ENCODE measurements around the gene MAP6.

MAP6 gene

GRCh38 chr11:75565916-75566762, 102.7 kb downstream of the MAP6 start:
- DNase-seq: no peak

DNA sequence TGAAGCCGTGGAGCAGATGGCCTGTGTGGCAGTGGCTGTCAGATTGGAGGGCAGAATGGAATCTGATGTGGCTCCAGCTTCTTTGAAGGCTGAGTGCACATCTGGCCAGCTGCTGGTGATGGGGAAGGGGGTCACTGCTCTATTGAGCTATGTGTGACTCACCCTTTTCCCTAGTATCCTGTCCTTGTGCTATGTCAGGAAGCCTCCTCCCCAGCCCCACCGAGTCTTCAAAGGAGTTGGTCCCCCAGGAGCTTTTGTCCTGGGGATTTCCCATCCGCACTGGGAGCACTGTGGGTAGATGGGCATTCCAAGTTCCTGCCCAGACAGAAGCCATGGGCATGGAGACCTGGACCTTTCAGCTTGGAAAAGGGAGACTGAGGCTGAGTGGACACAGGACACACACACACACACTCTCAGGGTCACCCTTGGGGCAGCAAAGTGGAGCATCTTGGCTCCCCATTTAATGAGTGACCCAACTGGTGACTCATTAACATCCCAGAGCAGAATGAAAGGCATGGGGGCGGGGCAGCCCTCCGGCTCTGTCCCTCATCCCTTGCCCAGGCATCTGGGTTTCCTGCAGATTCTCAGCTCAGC, 103.5 kb downstream of the MAP6 start:
- DNase-seq: no peak

GRCh38 chr11:75563978-75564552, 104.8 kb downstream of the MAP6 start:
- DNase-seq: no peak

DNA sequence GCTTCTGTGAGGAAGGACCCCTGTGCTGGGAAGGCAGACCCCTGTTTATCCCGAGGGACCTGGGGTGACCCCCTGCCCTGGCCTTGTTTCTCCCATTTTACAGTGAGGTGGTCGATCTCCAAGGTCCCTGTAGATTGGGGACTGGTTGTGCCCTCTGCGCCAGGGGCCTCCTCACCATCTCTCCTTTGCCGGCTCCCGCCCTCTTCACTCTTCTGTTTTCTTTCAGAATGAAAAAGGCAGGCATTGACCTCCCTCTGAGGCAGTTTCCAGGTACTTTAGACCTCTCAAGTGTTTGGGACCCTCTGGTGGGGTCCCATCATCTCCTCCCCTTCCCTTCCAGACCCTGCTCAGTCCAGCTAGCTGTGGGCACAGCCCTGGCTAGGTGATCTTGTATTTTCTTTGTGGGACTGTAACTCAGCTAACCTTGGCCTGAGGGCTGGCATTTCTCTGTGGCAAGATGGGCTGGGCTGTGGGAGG, 105.3 kb downstream of the MAP6 start:
- DNase-seq: no peak

DNA sequence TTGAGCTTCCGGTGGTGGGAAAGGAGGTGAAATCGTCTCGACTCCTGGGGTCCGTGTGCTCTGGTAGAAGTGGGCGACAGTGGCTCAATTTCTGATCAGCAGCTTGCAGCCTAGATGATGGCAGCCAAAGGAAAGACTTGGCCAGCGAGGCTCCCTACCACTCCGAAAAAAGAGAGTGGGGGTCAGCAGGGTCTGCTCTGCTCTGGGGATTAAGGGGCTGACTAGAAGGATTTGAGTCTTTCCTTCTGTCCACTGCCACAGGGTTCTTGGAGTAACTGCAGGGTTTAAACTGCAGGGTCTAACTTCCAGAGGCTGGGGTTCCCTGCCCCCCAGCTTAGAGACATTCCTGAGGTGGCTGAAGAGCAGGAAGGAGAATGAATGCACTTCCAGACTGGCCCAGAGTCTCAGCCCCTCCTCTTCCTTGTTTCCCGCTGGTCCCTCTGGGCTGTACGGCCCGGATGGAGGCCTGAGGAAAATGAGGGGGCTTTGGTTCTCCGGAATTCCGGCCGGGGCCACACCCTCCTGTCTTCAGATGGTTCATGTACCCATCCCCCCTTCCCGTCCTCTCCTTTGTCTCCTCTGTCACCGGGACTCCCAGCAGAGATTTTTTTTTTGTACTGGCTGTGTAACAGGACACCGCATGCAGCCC, 105.9 kb downstream of the MAP6 start:
- no peak for DNase-seq

DNA sequence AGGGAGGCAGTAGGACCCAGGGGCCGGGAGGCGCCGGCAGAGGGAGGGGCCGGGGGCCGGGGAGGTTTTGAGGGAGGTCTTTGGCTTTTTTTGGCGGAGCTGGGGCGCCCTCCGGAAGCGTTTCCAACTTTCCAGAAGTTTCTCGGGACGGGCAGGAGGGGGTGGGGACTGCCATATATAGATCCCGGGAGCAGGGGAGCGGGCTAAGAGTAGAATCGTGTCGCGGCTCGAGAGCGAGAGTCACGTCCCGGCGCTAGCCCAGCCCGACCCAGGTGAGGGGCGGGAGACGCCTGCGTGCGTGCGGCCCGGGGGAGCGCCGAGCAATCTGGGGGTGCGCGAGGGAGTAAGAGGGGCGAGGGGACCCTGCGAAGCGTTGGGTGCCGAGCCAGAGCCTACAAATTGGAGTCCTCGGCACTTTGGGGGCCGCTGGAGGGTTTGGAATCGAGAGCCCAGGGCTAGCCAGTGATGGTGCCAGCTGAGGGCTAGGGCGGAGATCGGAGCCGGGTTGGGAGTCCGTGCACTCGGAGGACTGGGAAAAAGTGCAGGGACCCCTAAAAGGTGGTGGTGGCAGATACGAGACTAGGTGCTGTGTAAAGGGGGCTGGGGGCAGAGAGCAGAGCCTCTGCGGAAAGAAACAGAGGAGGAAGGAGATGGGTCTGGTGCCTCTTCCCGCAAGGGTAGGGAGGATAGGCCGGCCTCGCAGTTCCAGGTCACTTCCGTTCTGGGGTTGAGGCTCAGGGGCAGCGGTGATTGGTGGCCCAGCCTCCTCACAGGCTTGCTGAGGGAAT, 106.6 kb downstream of the MAP6 start, which contains the start of gene SERPINH1:
Gene SERPINH1, plus strand, starts transcription at position 206 of the 788 bp plus-strand sequence. CDS start 4,097 bp downstream, outside the sequence.
- DNase-seq: peak; percentile 54

GRCh38 chr11:75561426-75562047, 107.3 kb downstream of the MAP6 start:
- no peak for DNase-seq

DNA sequence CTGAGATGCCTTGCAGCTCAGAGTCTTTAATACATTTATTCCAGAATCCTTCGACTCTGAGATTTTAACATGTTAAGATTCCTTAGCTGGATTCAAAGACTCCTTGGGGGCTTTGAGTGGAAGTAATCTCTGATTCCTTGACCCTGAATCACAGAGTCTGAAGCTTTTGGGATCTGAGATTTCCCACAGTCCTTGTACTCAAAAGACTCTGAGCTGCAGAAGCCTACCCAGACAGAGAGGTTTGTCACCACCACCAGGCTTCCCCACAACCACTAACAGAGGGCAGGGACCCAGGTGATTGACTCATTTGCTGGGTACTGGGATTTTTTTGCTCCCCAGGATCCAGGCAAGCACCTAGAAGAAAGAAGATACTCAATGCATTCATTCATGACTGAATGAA, 108.2 kb downstream of the MAP6 start:
- DNase-seq: no peak

- no peak for DNase-seq
Observed at GRCh38 chr11:75558939-75559843, 109.6 kb downstream of the MAP6 start.

DNA sequence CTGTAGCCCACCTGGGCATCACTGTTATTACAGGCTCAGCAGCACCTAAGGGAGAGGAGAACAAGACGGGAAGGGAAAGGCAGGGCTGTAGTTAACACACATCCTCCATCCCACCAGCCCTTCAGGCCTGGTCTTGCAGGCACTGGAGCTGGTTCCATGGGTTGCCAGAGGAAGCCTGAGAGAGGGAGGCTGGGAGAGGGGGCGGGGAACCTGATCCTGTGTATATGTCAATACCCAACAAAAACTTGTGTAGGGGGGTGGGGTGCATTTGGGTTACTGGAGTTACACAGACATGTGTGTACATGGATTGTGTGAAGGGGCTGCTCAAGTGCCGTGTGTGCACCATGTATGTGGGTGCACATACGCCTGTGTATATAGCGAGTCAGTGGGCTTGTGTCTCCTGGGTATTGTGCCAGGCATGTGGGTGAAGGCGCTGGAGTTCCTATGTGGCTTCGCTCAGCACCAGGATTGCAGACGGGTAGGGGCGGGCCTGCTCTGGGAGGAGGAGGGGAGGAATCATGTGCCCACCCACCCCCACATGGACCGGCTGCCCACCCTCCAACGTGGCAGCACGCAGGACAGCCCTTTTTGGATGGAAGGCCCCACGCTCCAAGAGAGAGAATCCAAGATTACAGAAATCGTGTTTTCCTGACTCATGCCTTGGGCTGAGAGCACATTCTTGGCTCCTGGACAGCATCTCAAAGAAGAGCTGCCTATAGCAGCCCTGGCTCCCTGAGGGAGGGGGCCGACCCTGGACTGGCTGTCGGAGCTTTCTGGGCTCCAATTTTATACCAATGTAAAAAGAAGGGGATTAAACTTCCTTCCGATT, 111.0 kb downstream of the MAP6 start:
- DNase-seq: no peak

DNA sequence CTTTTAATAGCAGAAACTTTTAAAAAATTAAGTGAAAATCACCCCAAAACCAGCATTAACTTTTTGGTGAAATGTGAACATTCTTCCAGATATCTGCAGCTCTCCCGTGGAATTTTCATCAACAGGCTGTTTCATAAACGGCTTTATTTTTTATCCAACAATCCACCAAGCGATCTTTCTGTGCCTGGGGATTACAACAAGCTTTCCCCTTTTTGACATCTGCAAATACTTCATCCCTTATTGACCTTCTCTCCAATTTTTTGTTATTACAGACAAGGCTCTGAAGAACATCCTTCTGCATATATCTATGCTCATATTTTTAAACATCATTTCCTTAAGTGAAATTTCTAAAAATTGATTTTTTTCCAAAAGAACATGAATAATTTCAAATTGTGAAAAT, 112.6 kb downstream of the MAP6 start:
- no peak for DNase-seq

- no peak for DNase-seq
Observed at GRCh38 chr11:75555079-75555811, 113.6 kb downstream of the MAP6 start.

DNA sequence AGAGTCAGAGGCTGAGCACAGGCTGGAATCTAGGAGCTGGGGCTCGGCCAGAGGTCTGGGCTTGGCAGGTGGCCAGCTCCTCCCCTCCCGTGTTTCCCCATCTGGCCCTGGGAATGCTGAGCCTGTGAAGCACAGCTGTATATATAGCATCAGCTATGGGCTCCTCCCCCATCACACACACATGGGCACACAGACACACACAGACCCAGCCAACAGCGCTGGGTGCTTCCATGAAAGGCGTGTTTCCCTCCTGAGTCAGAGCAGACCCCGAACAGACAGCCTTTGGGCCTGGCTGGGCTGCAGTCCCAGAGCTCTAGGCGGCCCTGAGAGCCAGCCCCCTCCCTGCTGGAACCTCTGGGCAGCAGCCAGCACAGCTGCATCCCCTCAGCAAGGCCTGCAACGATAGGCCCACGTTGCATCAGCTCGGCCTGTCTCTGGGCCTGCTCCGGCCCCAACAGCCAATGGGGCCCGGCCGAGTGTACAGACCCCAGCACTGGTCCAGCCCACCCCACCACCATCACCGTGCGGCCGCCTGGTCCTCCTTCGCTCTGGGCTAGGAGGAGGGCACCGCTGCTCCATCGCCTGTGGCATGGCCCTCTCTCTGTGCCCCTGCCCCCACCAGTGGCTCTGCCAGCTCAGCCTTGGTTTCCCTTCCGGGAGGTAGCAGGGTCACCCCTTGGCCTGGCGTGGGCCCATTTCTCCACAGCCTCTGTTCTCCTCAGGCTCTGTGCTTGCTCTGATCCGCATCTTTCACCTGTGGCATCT, 114.4 kb downstream of the MAP6 start:
- no peak for DNase-seq

DNA sequence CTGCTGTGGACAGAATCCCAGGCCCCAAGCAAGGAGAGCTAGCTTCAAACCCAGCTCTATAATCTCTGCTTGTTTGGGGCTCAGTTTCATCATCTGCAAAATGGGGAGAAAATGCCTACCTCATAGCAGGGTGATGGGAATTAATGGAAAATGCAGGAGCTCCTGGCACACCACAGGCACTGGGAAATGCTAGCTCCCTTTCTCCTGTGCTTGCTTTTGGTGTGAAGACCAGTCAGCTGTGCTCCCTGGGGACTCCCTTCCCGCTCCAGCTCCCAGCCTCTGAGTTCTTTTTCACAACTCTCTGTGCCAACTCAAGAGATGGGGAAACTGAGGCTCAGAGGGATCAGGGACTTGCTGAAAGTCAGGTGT, 115.0 kb downstream of the MAP6 start:
- DNase-seq: no peak

DNA sequence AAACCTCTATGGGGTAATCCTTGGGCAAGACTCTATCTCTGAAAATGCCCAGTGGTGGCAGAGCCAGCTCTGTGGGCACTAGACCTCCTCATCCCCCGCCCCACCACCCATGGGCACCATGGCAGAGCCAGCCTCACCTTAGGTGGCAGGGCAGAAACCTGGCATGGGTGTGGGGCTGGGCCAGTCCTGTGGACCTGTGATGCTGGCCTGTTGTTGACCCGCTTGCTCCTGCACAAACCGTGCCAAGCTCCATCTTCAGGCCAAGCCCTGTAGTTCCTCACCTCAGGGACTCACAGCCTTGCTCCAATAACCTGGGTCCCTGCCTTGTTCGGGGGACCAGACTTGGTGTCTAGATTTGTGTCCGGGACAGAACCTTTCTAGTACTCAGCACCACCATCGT, 115.7 kb downstream of the MAP6 start:
- DNase-seq: no peak

DNA sequence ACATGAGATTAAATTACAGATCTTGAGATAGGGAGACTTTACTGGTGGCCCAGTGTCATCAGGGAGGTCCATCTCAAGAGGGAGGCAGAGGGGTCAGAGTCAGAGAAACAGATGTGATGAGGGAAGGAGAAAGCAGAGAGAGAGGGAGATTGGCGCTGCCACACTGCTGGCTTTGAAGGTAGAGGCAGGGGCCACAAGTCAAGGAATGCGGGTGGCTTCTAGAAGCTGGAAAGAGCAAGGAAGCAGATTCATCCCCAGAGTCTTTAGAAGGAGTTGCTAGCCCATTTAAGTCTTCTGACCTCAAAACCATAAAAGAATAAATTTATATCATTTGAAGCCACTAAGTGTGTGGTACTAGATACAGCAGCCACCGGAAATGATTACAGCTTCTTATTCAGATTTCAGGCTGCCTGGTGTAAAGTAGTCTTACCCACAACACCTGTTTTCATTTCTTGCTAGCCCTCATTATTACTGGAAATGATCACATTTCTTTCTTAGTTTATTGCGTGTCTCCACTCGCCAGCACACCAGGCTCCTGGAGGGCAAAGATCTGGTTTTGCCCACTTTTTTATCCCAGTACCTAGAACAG, 119.4 kb downstream of the MAP6 start:
- no peak for DNase-seq

DNA sequence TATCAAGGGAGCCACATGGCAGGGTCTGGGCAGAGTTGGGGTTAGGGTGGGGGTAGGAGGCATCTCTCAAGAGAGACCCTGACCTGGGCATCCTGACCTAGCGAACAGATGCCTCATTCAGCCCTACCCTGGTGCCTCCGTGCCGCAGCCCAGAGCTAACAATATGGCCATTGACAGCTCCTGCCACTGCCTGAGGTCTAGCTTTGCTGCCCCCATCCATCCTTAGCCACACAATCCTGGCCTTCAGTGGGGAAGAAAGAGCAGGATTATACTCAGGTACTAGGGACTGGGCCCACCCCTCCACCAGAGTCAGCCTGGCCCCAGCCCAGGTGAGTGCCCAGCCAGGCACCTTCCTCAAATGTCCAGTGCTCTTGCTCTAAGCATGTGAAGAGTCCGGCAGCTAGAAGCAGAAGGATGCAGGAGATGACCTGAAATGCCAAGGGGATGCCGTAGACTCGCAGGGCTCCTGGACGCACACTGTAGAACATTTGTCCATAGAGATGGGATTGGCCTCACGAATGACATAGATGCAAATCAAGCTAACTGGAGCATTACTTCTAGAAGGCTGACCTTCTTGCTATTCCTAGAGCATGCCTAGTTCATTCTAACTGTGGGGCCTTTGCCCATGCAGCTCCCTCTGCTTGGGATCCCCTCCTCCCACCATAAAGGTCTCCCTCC, 120.1 kb downstream of the MAP6 start:
- no peak for DNase-seq

- peak; percentile 19 for DNase-seq
Observed at GRCh38 chr11:75547617-75548058, 121.2 kb downstream of the MAP6 start.

All from CD4-positive, alpha-beta T cell treated with Interferon gamma for 1 hour (primary cell).